Endodermal cell (in vitro differentiated cells): ENCODE measurements around the gene CTSL. TPM values are rescaled to one million over a fixed set of nuclear protein-coding genes. Genes with fewer than 3 reads are reported as not detected.

Experiments
- DNase-seq: peaks from one replicate; pipeline ENCODE4 v3.0.0-alpha.2; 2017
- H3K27ac ChIP-seq: 2 replicates; pipeline ENCODE4 v1.5.1; 2013; ENCODE audit warnings: mild to moderate bottlenecking, low read depth, low read length, moderate library complexity
- H3K27me3 ChIP-seq: 2 replicates; pipeline ENCODE4 v1.6.1; 2013; ENCODE audit warnings: mild to moderate bottlenecking, low read length, moderate library complexity; ENCODE audit not compliant: insufficient read depth, control insufficient read depth, poor library complexity, severe bottlenecking
- H3K36me3 ChIP-seq: 2 replicates; pipeline ENCODE4 v1.7.0; 2013; ENCODE audit warnings: mild to moderate bottlenecking, low read length, moderate library complexity; ENCODE audit not compliant: control insufficient read depth, insufficient read depth
- H3K4me1 ChIP-seq: one replicate; pipeline ENCODE4 v1.7.0; 2013; ENCODE audit warnings: low read length; ENCODE audit not compliant: control insufficient read depth, insufficient read depth
- H3K4me3 ChIP-seq: 2 replicates; pipeline ENCODE4 v1.5.1; 2013; ENCODE audit warnings: mild to moderate bottlenecking, low read length, moderate library complexity
- H3K9ac ChIP-seq: 2 replicates; pipeline ENCODE4 v1.6.1; 2013; ENCODE audit warnings: mild to moderate bottlenecking, low read length, moderate library complexity; ENCODE audit not compliant: poor library complexity, severe bottlenecking; ENCODE audit errors: extremely low read depth
- H3K9me3 ChIP-seq: 2 replicates; pipeline ENCODE4 v1.6.1; 2013; ENCODE audit warnings: mild to moderate bottlenecking, low read length, moderate library complexity; ENCODE audit not compliant: control insufficient read depth
- H3K27ac Mint-ChIP-seq: 2 replicates; pipeline ENCODE4 v1.8.0; 2020; ENCODE audit warnings: mixed read lengths
- H3K27me3 Mint-ChIP-seq: 2 replicates; pipeline ENCODE4 v1.8.0; 2021; ENCODE audit warnings: mild to moderate bottlenecking, mixed read lengths; ENCODE audit not compliant: insufficient read depth
- H3K36me3 Mint-ChIP-seq: 2 replicates; pipeline ENCODE4 v1.8.0; 2020; ENCODE audit warnings: low read depth, mixed read lengths
- H3K4me1 Mint-ChIP-seq: 2 replicates; pipeline ENCODE4 v1.8.0; 2020; ENCODE audit warnings: mixed read lengths
- H3K4me3 Mint-ChIP-seq: 2 replicates; pipeline ENCODE4 v1.8.0; 2020; ENCODE audit warnings: mild to moderate bottlenecking, moderate library complexity, mixed read lengths
- H3K9me3 Mint-ChIP-seq: 2 replicates; pipeline ENCODE4 v1.8.0; 2020; ENCODE audit warnings: mild to moderate bottlenecking, mixed read lengths
- CTCF ChIP-seq: fragments of 200-600 bp; sonication (generic); conservative IDR thresholded peaks from 2 replicates; pipeline ENCODE4 v1.5.0; 2021; ENCODE audit warnings: antibody characterized with exemption, mild to moderate bottlenecking
- WGBS, 2 experiments: methylation state at CpG; one replicate each; pipeline versions ENCODE4 v1.1.5 to v1.1.7; 2013; ENCODE audit warnings: missing lambda C conversion rate in 2 of 2, mixed read lengths in 1 of 2; ENCODE audit not compliant: insufficient coverage in 1 of 2, insufficient read length in 1 of 2; 5-methylcytosine and 5-hydroxymethylcytosine counted together
- total RNA-seq, 2 donors: library from RNA; stranded (reverse); fragmentation: NEBNext Ultra II Directional in 1 of 2; extraction: Animal tissue kit (Norgen Biotek cat#: 25700) in 1 of 2; gene quantifications; 2 replicates in 1 of 2; 3 replicates in 1 of 2; pipeline ENCODE4 v1.2.1, GENCODE V29; 2021

The CTSL gene
- total RNA-seq, 2 donors from 2014 or later = 81.2 to 131 TPM

GRCh38 chr9:87733273-87734052, 7.5 kb downstream of the CTSL start:
- H3K4me3 Mint-ChIP-seq = no peak overlapping the region
- peaks cover 9% of the 10 kb centered on the region for H3K9me3 Mint-ChIP-seq
- no peak for TF ChIP-seq CTCF
- H3K27me3 ChIP-seq = no peaks in the 10 kb centered on the region
- H3K27ac Mint-ChIP-seq = no peak overlapping the region
- no peak overlapping the region for H3K4me3 ChIP-seq
- no peaks in the 10 kb centered on the region for H3K9me3 ChIP-seq
- H3K4me1 Mint-ChIP-seq = no peaks in the 10 kb centered on the region
- peaks cover 3% of the 10 kb centered on the region for H3K27me3 Mint-ChIP-seq
- H3K4me1 ChIP-seq = no peaks in the 10 kb centered on the region
- H3K36me3 Mint-ChIP-seq = peaks cover 22% of the 10 kb centered on the region
- no peak overlapping the region for H3K9ac ChIP-seq
- no peak for DNase-seq
- no peak overlapping the region for H3K27ac ChIP-seq
- 90 to 91% methylated on average over 6 to 7 of the region's 7 CpGs for WGBS, 2 experiments
- H3K36me3 ChIP-seq = peaks cover 20% of the 10 kb centered on the region

GRCh38 chr9:87734106-87734505, 8.2 kb downstream of the CTSL start:
- TF ChIP-seq CTCF = no peak
- no peak overlapping the region for H3K9ac ChIP-seq
- H3K36me3 ChIP-seq = peaks cover 15% of the 10 kb centered on the region
- H3K27ac Mint-ChIP-seq = no peak overlapping the region
- peaks cover 3% of the 10 kb centered on the region for H3K27me3 Mint-ChIP-seq
- H3K27ac ChIP-seq = no peak overlapping the region
- peaks cover 1% of the 10 kb centered on the region for H3K9me3 ChIP-seq
- 96% methylated on average over 2 of the region's 2 CpGs; no CpG with 5 or more reads in 1 of the 2 experiments for WGBS, 2 experiments
- no peak overlapping the region for H3K4me3 Mint-ChIP-seq
- no peaks in the 10 kb centered on the region for H3K4me1 Mint-ChIP-seq
- no peaks in the 10 kb centered on the region for H3K27me3 ChIP-seq
- peaks cover 11% of the 10 kb centered on the region for H3K9me3 Mint-ChIP-seq
- H3K36me3 Mint-ChIP-seq = peaks cover 15% of the 10 kb centered on the region
- no peak overlapping the region for H3K4me3 ChIP-seq
- no peaks in the 10 kb centered on the region for H3K4me1 ChIP-seq
- DNase-seq = no peak

- H3K27me3 Mint-ChIP-seq = no peaks in the 10 kb centered on the region
- TF ChIP-seq CTCF = no peak
- H3K36me3 ChIP-seq = no peaks in the 10 kb centered on the region
- no peak for DNase-seq
- H3K9me3 Mint-ChIP-seq = peaks cover 34% of the 10 kb centered on the region
- no peak overlapping the region for H3K9ac ChIP-seq
- H3K4me1 Mint-ChIP-seq = no peaks in the 10 kb centered on the region
- no peak overlapping the region for H3K27ac Mint-ChIP-seq
- no peak overlapping the region for H3K4me3 Mint-ChIP-seq
- no peak overlapping the region for H3K27ac ChIP-seq
- H3K9me3 ChIP-seq = peaks cover 15% of the 10 kb centered on the region
- no peak overlapping the region for H3K4me3 ChIP-seq
- WGBS, 2 experiments = 77 to 95% methylated on average over 3 of the region's 3 CpGs
- H3K4me1 ChIP-seq = no peaks in the 10 kb centered on the region
- no peaks in the 10 kb centered on the region for H3K36me3 Mint-ChIP-seq
- no peaks in the 10 kb centered on the region for H3K27me3 ChIP-seq
Measured at GRCh38 chr9:87739546-87739945, 13.6 kb downstream of the CTSL start.
